Measurements from ENCODE around the gene SPOCK2.

- TF ChIP-seq CTCF (IDR thresholded peaks at IDR 0.05) (no peak), EZH2phosphoT487 (IDR thresholded peaks at IDR 0.05) (no peak), EZH2 (IDR thresholded peaks at IDR 0.05) (no peak)
These were observed 33.9 kb upstream of the SPOCK2 start for GRCh38 chr10:72122221-72122620.

Measured in neural progenitor cell (in vitro differentiated cells).